Measurements from ENCODE around the gene NDUFS2.

- no peak for TF ChIP-seq CTCF (IDR thresholded peaks at IDR 0.05; ENCODE audit: low read length)
- TF ChIP-seq EZH2 (IDR thresholded peaks at IDR 0.05; ENCODE audit: borderline replicate concordance, low read length), result no peak
These were observed 4.4 kb downstream of the NDUFS2 start for GRCh38 chr1:161206411-161207140.
